Liver (tissue), 9 donors: ENCODE measurements around the gene DYRK3. TPM values are rescaled to one million over a fixed set of nuclear protein-coding genes. Genes with fewer than 3 reads are reported as not detected.

Source experiments
- DNase-seq: peaks from one replicate; pipeline ENCODE4 v3.0.0-alpha.2; 2017; ENCODE audit warnings: low spot score
- H3K27ac ChIP-seq, 2 donors: one replicate each; pipeline ENCODE4 v1.7.0; 2013; ENCODE audit warnings: inconsistent platforms in 2 of 2, low read length in 2 of 2, control low read depth in 1 of 2, low read depth in 1 of 2, mild to moderate bottlenecking in 1 of 2
- H3K27me3 ChIP-seq, 4 donors: one replicate each; pipeline versions ENCODE4 v1.6.1 to v1.7.0; 2013; ENCODE audit warnings: low read length in 3 of 4, inconsistent platforms in 1 of 4, mild to moderate bottlenecking in 1 of 4, moderate library complexity in 1 of 4; ENCODE audit not compliant: control insufficient read depth in 4 of 4, insufficient read depth in 4 of 4
- H3K36me3 ChIP-seq, 4 donors: one replicate each; pipeline versions ENCODE4 v1.6.1 to v1.7.0; 2013; ENCODE audit warnings: low read length in 3 of 4, mild to moderate bottlenecking in 3 of 4, low read depth in 1 of 4, moderate library complexity in 1 of 4; ENCODE audit not compliant: control insufficient read depth in 4 of 4, insufficient read depth in 3 of 4
- H3K4me1 ChIP-seq, 4 donors: one replicate each; pipeline versions ENCODE4 v1.6.1 to v1.7.0; 2013; ENCODE audit warnings: low read length in 3 of 4, mild to moderate bottlenecking in 3 of 4, moderate library complexity in 1 of 4; ENCODE audit not compliant: control insufficient read depth in 4 of 4, insufficient read depth in 4 of 4
- H3K4me3 ChIP-seq, 3 donors: one replicate each; pipeline versions ENCODE4 v1.6.1 to v1.7.0; 2013; ENCODE audit warnings: low read length in 3 of 3, control low read depth in 1 of 3, low read depth in 1 of 3, mild to moderate bottlenecking in 1 of 3
- H3K9ac ChIP-seq, 2 donors: one replicate each; pipeline ENCODE4 v1.7.0; 2013; ENCODE audit warnings: low read length in 2 of 2, mild to moderate bottlenecking in 2 of 2, moderate library complexity in 2 of 2, control low read depth in 1 of 2, low read depth in 1 of 2
- H3K9me3 ChIP-seq, 4 donors: one replicate each; pipeline versions ENCODE4 v1.6.1 to v1.7.0; 2013; ENCODE audit warnings: low read length in 3 of 4; ENCODE audit not compliant: control insufficient read depth in 4 of 4
- EGR1 ChIP-seq, 2 donors: IDR thresholded peaks; 2 replicates each; pipeline ENCODE4 v1.6.1; 2016 to 2018; ENCODE audit warnings: antibody characterized with exemption in 2 of 2, low read depth in 2 of 2
- FOXA1 ChIP-seq: IDR thresholded peaks from 2 replicates; pipeline ENCODE4 v1.6.1; 2016; ENCODE audit warnings: antibody characterized with exemption
- FOXA2 ChIP-seq: IDR thresholded peaks from 2 replicates; pipeline ENCODE4 v1.6.1; 2016; ENCODE audit warnings: antibody characterized with exemption
- HNF4G ChIP-seq: IDR thresholded peaks from 2 replicates; pipeline ENCODE4 v1.6.1; 2016; ENCODE audit warnings: antibody characterized with exemption
- JUND ChIP-seq, 2 donors: IDR thresholded peaks; 2 replicates each; pipeline ENCODE4 v1.6.1; 2016; ENCODE audit warnings: antibody characterized with exemption in 2 of 2
- MAX ChIP-seq: IDR thresholded peaks from 2 replicates; pipeline ENCODE4 v1.6.1; 2016; ENCODE audit warnings: antibody characterized with exemption
- NR2F2 ChIP-seq: IDR thresholded peaks from 2 replicates; pipeline ENCODE4 v1.6.1; 2016; ENCODE audit warnings: antibody characterized with exemption
- RAD21 ChIP-seq, 2 donors: IDR thresholded peaks; 2 replicates each; pipeline ENCODE4 v1.6.1; 2016; ENCODE audit warnings: antibody characterized with exemption in 2 of 2, mild to moderate bottlenecking in 2 of 2
- RXRA ChIP-seq, 2 donors: IDR thresholded peaks; 2 replicates each; pipeline ENCODE4 v1.6.1; 2017 to 2018; ENCODE audit warnings: antibody characterized with exemption in 2 of 2, mild to moderate bottlenecking in 1 of 2
- SP1 ChIP-seq: IDR thresholded peaks from 2 replicates; pipeline ENCODE4 v1.6.1; 2018; ENCODE audit warnings: antibody characterized with exemption, mild to moderate bottlenecking
- TAF1 ChIP-seq: conservative IDR thresholded peaks from 2 replicates; pipeline ENCODE4 v1.6.1; 2016; ENCODE audit warnings: antibody characterized with exemption, mild to moderate bottlenecking
- YY1 ChIP-seq: IDR thresholded peaks from 2 replicates; pipeline ENCODE4 v1.6.1; 2016; ENCODE audit warnings: antibody characterized with exemption, mild to moderate bottlenecking
- ZBTB33 ChIP-seq: IDR thresholded peaks from 2 replicates; pipeline ENCODE4 v1.6.1; 2016; ENCODE audit warnings: antibody characterized with exemption
- WGBS: extraction: QIAGEN DNeasy Blood & Tissue Kit; methylation state at CpG from one replicate; pipeline ENCODE4 v1.1.7; 2013; 5-methylcytosine and 5-hydroxymethylcytosine counted together
- polyA plus RNA-seq, 2 donors: library from polyadenylated mRNA; stranded (reverse) in 1 of 2; unstranded in 1 of 2; fragments of 200-250 nt in 1 of 2; fragments of >200 nt in 1 of 2; fragmentation: Nextera tagmentation in 1 of 2; extraction: Ambion mirVana in 1 of 2; gene quantifications; one replicate each; pipeline versions ENCODE4 v1.2.1 to v1.2.3, GENCODE V29; 2013 to 2015
- total RNA-seq, 2 donors: library from RNA; depleted of rRNA; stranded (reverse); fragments of >200 nt; gene quantifications; one replicate each; pipeline ENCODE4 v1.2.3, GENCODE V29; 2014
- TF ChIP-seq, protein P1 (sequence below): IDR thresholded peaks from 2 replicates; pipeline ENCODE4 v1.6.1; 2016; ENCODE audit warnings: antibody characterized with exemption
- donor health status: healthy.
- donor health status: healthy.
- donor health status: healthy.
- donor health status: healthy.
- donor health status: healthy.

DYRK3 gene
- total and polyA plus RNA-seq, 4 donors: 1.5 to 41.8 (median 5.0) TPM

- TF ChIP-seq MAX: no peak
- no peak for TF ChIP-seq SP1
- TF ChIP-seq RAD21 (IDR thresholded peaks at IDR 0.05): no peak
- TF ChIP-seq EGR1 (IDR thresholded peaks at IDR 0.05; ENCODE audit: low read depth in 2 of 2): no peak
- no peak for TF ChIP-seq JUND (IDR thresholded peaks at IDR 0.05)
- no peak for TF ChIP-seq HNF4G
- no peak for TF ChIP-seq FOXA2
Observed at GRCh38 chr1:206674745-206675175, 39.4 kb downstream of the DYRK3 start (continued).

DNA sequence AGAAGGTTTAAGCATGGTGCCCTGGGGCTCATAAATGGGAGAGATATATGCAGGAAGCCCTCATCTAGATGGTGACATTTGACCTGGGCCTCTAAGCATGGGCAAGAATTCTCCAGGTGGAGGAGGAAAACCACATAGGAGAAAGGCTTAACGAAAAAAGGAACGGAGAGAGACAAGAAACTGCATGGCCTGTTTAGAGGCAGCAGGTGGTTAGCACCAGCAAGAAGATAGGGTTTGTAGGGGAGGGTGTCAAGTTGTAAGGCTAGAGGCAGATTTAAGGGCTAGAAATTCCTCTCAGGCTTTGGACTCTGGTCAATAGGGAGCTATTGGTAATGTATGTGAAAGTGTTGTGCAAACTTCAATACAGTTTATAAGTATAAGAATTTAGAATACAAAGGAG, 41.2 kb downstream of the DYRK3 start:
- WGBS: 89% methylated on average over 2 of the region's 2 CpGs
- peaks cover 0 to 3% (median 2%) of the 10 kb centered on the region in 4 donors for H3K4me1 ChIP-seq

GRCh38 chr1:206678490-206678889, 43.2 kb downstream of the DYRK3 start:
- 87% methylated on average over 3 of the region's 3 CpGs for WGBS
- Histone ChIP-seq H3K36me3 (no peaks in the 10 kb centered on the region), H3K4me3 (no peak overlapping the region), H3K27me3 (no peaks in the 10 kb centered on the region), H3K9ac (no peak overlapping the region), H3K27ac (no peak overlapping the region), H3K9me3 (no peaks in the 10 kb centered on the region), H3K4me1 (peaks cover 6 to 23% (median 15%) of the 10 kb centered on the region in 4 donors)
- DNase-seq: no peak
- TF ChIP-seq RAD21 (IDR thresholded peaks at IDR 0.05) (no peak), ZBTB33 (no peak), SP1 (no peak)

More for the DNA sequence above, 41.2 kb downstream of the DYRK3 start:
- DNase-seq: no peak
- H3K9me3 ChIP-seq: no peaks in the 10 kb centered on the region
- TF ChIP-seq NR2F2 (no peak), JUND (IDR thresholded peaks at IDR 0.05) (no peak), EGR1 (IDR thresholded peaks at IDR 0.05; ENCODE audit: low read depth in 2 of 2) (no peak), FOXA2 (no peak)
- H3K9ac ChIP-seq: no peak overlapping the region
- H3K27me3 ChIP-seq: no peaks in the 10 kb centered on the region
- no peaks in the 10 kb centered on the region for H3K36me3 ChIP-seq
- no peak overlapping the region for H3K27ac ChIP-seq
- H3K4me3 ChIP-seq: no peak overlapping the region

- H3K9me3 ChIP-seq: no peaks in the 10 kb centered on the region
- H3K4me1 ChIP-seq: peaks cover 6 to 33% (median 19%) of the 10 kb centered on the region in 4 donors
- no peaks in the 10 kb centered on the region for H3K27me3 ChIP-seq
- no peak overlapping the region for H3K4me3 ChIP-seq
- no peaks in the 10 kb centered on the region for H3K36me3 ChIP-seq
- no peak overlapping the region for H3K9ac ChIP-seq
- DNase-seq: no peak
- 67% methylated on average over 5 of the region's 5 CpGs for WGBS
- TF ChIP-seq FOXA2: no peak
- TF ChIP-seq FOXA1: no peak
- no peak overlapping the region for H3K27ac ChIP-seq
Observed at GRCh38 chr1:206679738-206680211, 44.4 kb downstream of the DYRK3 start.

DNA sequence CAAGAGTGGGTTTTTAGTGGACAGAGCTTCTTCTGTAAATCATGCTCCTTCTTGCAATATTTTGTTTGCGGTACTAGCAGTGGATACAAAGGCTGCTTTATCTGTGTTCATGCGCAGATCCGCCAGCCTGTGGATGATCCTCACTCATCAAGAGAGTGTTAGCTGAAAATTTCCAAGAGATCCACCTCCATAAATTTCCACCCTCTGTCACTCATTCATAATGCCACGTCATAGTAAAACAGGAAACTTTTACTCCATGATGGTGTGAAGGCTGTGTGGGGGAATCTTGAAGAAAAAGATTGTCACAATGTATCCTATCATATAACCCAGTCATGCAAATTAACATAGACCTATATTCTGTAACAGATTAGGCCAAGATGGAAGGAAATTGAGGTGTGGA, 44.9 kb downstream of the DYRK3 start:
- H3K27ac ChIP-seq: no peak overlapping the region
- H3K4me3 ChIP-seq: no peak overlapping the region
- TF ChIP-seq HNF4G: no peak
- TF ChIP-seq RXRA (IDR thresholded peaks at IDR 0.05): no peak
- no peak for TF ChIP-seq JUND (IDR thresholded peaks at IDR 0.05)
- no peak for TF ChIP-seq ZBTB33
- TF ChIP-seq FOXA1: no peak
- no peak for TF ChIP-seq FOXA2
- TF ChIP-seq RAD21 (IDR thresholded peaks at IDR 0.05): no peak
- TF ChIP-seq MAX: no peak
- no peak for TF ChIP-seq EGR1 (IDR thresholded peaks at IDR 0.05; ENCODE audit: low read depth in 2 of 2)
- TF ChIP-seq YY1: no peak
- TF ChIP-seq TAF1: no peak
- TF ChIP-seq, protein P1, sequence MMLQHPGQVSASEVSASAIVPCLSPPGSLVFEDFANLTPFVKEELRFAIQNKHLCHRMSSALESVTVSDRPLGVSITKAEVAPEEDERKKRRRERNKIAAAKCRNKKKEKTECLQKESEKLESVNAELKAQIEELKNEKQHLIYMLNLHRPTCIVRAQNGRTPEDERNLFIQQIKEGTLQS: no peak

More for the DNA sequence above, 44.9 kb downstream of the DYRK3 start:
- Histone ChIP-seq H3K36me3 (no peaks in the 10 kb centered on the region), H3K4me1 (peaks cover 6 to 33% (median 19%) of the 10 kb centered on the region in 4 donors), H3K27me3 (no peaks in the 10 kb centered on the region), H3K9me3 (no peaks in the 10 kb centered on the region), H3K9ac (no peak overlapping the region)
- WGBS: 85% methylated on average over 4 of the region's 4 CpGs
- no peak for DNase-seq
